Bronchial epithelial cell (primary cell): ENCODE results near the gene GAS2L3. TPM values are rescaled to one million over a fixed set of nuclear protein-coding genes. Genes with fewer than 3 reads are reported as not detected.

ENCODE experiments used
- DNase-seq: peaks from one replicate; pipeline ENCODE4 v3.0.0-alpha.2; 2010; ENCODE audit warnings: low read depth
- FAIRE-seq: peaks from 2 replicates; lab custom pipeline; 2011; peaks lifted over from hg19 to GRCh38; lab: Jason Lieb, UNC
- H3K27me3 ChIP-seq: 2 replicates; pipeline ENCODE4 v1.5.1; 2011; ENCODE audit warnings: low read length; ENCODE audit not compliant: control insufficient read depth, insufficient read depth
- H3K36me3 ChIP-seq: 2 replicates; pipeline ENCODE4 v1.5.1; 2011; ENCODE audit warnings: low read length; ENCODE audit not compliant: control insufficient read depth, insufficient read depth
- H3K4me3 ChIP-seq: 2 replicates; pipeline ENCODE4 v1.5.1; 2011; ENCODE audit warnings: mild to moderate bottlenecking, low read depth, low read length, control low read depth
- CTCF ChIP-seq: IDR thresholded peaks from 2 replicates; pipeline ENCODE4 v1.5.1; 2011; ENCODE audit warnings: mild to moderate bottlenecking, moderate library complexity, low read length, control low read depth, inconsistent platforms; ENCODE audit not compliant: insufficient read depth, severe bottlenecking
- total RNA-seq: library from RNA; depleted of rRNA; stranded (reverse); fragments of >200 nt; gene quantifications from 2 replicates; pipeline ENCODE4 v1.2.1, GENCODE V29; 2014

Gene GAS2L3
- total RNA-seq, 1 donor from 2014 or later = 0.53 TPM

GRCh38 chr12:100534625-100535227 is 38.8 kb upstream of the GAS2L3 start:
- H3K36me3 ChIP-seq = no peaks in the 10 kb centered on the region
- H3K27me3 ChIP-seq = no peaks in the 10 kb centered on the region
- TF ChIP-seq CTCF = no peak
- H3K4me3 ChIP-seq = no peak overlapping the region
- FAIRE-seq = no peak
- DNase-seq = no peak

GRCh38 chr12:100539202-100539601 is 34.3 kb upstream of the GAS2L3 start:
- H3K27me3 ChIP-seq = no peaks in the 10 kb centered on the region
- DNase-seq = peak; percentile 26
- TF ChIP-seq CTCF = no peak
- H3K36me3 ChIP-seq = no peaks in the 10 kb centered on the region
- no peak overlapping the region for H3K4me3 ChIP-seq
- FAIRE-seq = no peak

- TF ChIP-seq CTCF = no peak
- Histone ChIP-seq H3K27me3 (no peaks in the 10 kb centered on the region), H3K36me3 (no peaks in the 10 kb centered on the region), H3K4me3 (no peak overlapping the region)
- no peak for DNase-seq
- no peak for FAIRE-seq
These were observed 29.3 kb upstream of the GAS2L3 start for GRCh38 chr12:100544165-100544564.

- no peak overlapping the region for H3K4me3 ChIP-seq
- no peaks in the 10 kb centered on the region for H3K27me3 ChIP-seq
- no peak for FAIRE-seq
- no peak for TF ChIP-seq CTCF
- no peak for DNase-seq
- H3K36me3 ChIP-seq = no peaks in the 10 kb centered on the region
These were observed 28.4 kb upstream of the GAS2L3 start for GRCh38 chr12:100545092-100545491.

GRCh38 chr12:100553936-100554335 is 19.5 kb upstream of the GAS2L3 start:
- no peak for DNase-seq
- Histone ChIP-seq H3K4me3 (no peak overlapping the region), H3K36me3 (no peaks in the 10 kb centered on the region), H3K27me3 (no peaks in the 10 kb centered on the region)
- no peak for TF ChIP-seq CTCF
- no peak for FAIRE-seq

GRCh38 chr12:100554608-100555077 is 18.8 kb upstream of the GAS2L3 start:
- TF ChIP-seq CTCF = peak; percentile 70
- Histone ChIP-seq H3K27me3 (no peaks in the 10 kb centered on the region), H3K36me3 (no peaks in the 10 kb centered on the region), H3K4me3 (no peak overlapping the region)
- peak; percentile 78 for DNase-seq
- FAIRE-seq = no peak
